ENCODE results near the gene PON3.

The PON3 gene

DNA sequence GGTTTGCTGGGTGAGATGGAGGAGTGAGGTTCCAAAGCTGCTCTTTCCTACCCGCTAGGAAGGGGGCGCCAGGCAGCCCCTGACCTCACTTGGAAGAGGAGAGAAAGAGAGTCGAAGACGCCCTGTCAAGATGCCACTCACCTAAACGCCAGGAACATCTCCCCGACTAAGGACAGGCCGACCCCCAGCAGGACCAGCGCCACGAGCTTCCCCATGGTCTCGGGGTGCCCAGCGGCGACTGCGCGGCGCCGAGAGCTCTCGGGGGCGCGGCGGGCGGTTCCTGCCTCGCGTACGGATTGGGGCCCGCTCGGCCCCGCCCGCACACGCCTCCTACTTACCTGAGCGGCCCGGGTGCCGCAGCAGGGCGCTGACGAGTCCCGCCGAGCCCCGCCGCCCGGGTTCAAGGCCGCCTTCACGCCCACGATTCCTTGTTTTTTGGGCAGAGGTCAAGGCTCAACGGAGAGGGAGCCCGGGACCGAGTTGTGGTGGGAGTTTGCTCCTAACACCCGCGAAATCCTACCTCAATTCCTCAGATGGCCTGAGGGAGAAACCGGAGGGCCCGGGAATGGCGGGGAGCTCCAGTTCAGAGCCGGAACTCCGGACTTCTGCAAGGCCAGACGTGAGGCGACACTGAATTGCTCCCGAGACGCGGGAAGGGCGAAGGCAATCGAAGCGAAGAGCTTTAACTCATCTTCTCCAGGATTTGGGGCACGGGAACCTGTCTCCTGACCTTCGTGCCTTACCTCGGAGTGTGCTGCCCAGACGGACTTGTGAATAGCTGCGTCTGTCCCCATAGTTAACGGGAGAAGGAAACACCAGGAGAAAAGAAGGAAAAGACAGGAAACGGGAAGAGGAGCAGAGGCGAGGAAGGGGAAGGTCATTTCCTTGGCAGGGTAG lies at the start of gene PON3:
Gene PON3, minus strand, starts transcription at position 240 of the 897 bp plus-strand sequence. Its CDS starts 25 bp downstream, at position 215.
- peak; percentile 59 for DNase-seq

GRCh38 chr7:95444796-95445195 lies 48.6 kb upstream of the PON3 start:
- DNase-seq, result no peak

DNA sequence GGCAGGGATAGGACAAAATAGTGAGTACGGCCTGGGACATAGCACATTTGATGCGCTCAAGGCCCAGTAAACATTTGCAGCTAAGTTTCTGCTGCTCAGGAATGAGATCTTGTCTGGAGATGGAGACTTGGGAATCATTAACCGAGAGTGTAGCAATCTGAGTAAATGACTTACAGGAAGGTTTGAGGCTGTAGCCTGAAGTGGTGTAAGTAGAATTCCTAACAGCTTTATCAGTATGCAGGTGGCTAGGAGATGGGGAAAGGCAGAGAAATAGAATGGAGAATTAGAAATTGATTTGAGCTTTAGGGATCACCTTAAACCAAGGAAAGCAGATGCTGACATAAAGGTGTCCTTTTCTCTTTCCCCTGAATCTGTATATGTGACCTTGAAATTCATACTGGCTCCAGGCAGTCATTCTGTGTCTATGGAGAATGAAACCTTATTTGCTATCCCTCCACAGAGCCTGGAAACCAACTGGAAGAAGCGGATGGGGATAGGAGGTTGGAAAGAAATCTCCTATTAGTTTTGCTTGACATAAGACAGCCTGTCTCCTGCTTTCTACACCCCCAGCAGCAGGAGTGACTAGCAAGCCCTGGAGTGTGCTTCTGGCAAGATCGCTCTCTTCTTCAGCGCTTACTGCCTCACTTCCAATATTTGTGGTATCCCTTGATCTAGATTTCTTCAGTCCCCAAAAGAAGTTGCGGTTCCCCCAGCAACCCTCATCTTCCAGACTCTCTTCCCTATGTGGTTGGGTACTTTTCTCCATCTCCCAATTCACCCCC lies 45.1 kb upstream of the PON3 start:
- DNase-seq, result no peak

- DNase-seq, result no peak
Measured at GRCh38 chr7:95440394-95441038, 44.3 kb upstream of the PON3 start.

DNA sequence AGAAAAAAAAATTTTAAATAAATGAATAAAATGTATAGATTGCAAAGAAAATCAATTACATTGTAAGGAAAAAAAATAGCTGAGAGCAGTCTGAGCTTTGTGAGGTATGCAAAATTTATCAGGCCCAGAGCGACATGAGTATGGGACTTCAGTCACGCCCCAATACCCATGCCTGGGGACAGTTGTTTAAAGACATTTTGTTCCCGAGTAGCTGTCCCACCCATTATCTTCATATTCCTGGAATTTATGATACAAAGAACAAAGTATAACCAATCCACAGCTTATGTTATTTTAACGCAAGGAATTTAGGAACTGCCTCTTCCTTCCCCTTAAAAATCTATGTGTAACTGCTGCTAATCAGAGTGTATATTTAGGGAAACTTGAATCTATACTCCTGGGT lies 40.2 kb upstream of the PON3 start:
- DNase-seq, result no peak

- no peak for DNase-seq
Measured at GRCh38 chr7:95435422-95435780, 39.2 kb upstream of the PON3 start.

- DNase-seq, result peak; percentile 53
Measured at GRCh38 chr7:95434557-95435421, 38.6 kb upstream of the PON3 start, which contains the start of gene PON2. Gene PON2, minus strand, starts transcription at chr7:95435028. Its CDS starts 77 bp downstream, at chr7:95434951.

DNA sequence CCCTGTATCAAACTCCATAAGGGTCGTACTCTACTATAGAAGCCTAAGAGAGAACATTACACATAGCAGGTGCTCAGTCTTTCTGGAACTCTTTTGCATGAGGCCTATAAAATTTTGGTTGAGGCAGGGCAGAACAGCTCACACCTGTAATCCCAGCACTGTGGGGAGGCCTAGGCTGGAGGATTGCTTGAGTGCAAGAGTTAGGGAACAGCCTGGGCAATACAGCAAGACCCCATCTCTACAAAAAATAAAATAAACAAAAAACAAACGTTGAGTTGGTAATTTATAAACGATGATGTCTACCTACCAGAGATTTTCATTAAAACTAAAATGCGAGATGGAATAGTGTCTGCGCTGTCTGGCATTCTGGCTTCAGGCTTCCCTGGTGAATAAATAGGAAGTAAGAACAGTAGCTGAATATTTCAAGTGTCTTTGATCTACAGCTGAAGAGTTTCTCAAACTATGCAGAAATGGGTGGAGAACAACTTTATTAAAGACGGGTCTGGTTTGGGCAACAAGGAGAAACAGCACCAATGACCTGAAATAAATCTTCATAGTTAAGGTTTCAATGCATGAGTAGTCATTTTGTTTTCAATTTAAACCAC lies 37.9 kb upstream of the PON3 start:
- DNase-seq, result no peak

GRCh38 chr7:95433129-95433528 lies 37.0 kb upstream of the PON3 start:
- DNase-seq, result no peak

DNA sequence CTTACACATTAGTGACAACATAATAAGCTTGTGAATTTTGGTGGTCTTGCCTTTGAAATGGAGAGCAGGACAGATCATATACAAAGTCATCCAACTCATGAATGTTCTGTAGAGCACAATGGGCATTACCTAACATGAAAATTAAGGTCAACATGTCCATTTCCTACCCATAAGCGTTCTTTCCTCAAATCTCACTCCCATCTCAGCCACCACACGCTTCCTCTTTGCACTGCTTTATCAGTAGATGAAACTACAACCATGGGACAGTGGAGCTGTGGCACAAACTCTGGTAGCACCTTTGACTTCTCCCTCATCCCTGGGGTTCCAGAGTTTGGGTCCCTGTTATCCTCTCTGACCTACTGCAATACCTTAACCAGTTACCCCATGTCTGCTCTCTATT lies 36.4 kb upstream of the PON3 start:
- DNase-seq, result no peak

DNA sequence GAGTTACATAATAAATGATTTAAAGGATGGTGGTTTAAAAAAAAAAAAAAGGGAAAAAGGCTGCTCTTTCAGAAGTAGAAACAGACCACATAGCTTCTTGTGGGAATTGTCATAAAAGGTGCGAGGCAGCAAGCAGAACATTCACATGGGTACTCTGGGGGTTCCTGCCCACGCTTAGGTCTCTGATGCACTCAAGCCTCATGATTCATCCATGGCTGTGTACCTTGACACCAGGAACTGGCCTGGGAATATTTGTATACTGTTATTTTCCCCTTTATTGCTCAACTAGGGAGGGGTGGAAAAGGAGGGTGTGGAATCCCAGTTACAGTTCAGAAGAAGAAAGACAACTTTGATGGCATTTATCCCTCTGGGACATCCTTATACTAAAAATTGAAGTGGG lies 34.7 kb upstream of the PON3 start:
- no peak for DNase-seq

GRCh38 chr7:95429241-95429990 lies 33.2 kb upstream of the PON3 start:
- no peak for DNase-seq

GRCh38 chr7:95427914-95428516 lies 31.8 kb upstream of the PON3 start:
- DNase-seq, result no peak

DNA sequence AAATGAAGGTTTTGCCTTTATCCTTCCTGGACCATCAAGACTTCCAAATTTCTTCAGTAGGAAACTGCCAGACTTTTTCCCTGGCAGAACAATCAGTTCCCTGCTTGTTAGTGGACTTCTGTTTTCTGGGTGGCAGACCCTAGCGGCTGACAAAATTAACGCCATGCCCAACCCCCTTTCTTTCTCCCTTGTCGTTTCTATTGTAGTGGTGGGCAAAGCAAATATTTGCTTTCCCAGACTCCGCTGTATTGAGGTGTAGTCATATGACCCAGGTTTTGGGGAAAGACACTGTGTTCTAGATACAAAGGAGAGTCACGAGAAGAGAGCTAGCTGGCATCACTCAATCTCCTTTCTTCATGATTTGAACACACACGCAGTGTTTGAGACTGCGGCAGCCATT lies 31.0 kb upstream of the PON3 start:
- no peak for DNase-seq

- no peak for DNase-seq
Measured at GRCh38 chr7:95425694-95426093, 29.5 kb upstream of the PON3 start.

GRCh38 chr7:95424716-95425115 lies 28.5 kb upstream of the PON3 start:
- no peak for DNase-seq

- no peak for DNase-seq
Measured at GRCh38 chr7:95421847-95422444, 25.8 kb upstream of the PON3 start.

GRCh38 chr7:95421000-95421846 lies 25.0 kb upstream of the PON3 start:
- no peak for DNase-seq

- no peak for DNase-seq
Measured at GRCh38 chr7:95412075-95412474, 15.9 kb upstream of the PON3 start.

Measured in COR-L47 (cell line).